IMR-90 (cell line): ENCODE measurements around the gene IFI44L.

Experiments used
- BHLHE40 ChIP-seq: fragments of 150-350 bp; IDR thresholded peaks from 2 replicates; pipeline ENCODE4 v1.6.1; 2016; ENCODE audit warnings: mild to moderate bottlenecking, low read depth, low read length
- CEBPB ChIP-seq: IDR thresholded peaks from 2 replicates; pipeline ENCODE4 v1.6.1; 2012; ENCODE audit warnings: low read depth, low read length, improper control_type of control experiment
- MAFK ChIP-seq: IDR thresholded peaks from 2 replicates; pipeline ENCODE4 v1.6.1; 2012; ENCODE audit warnings: low read depth, low read length, improper control_type of control experiment
- MAZ ChIP-seq: IDR thresholded peaks from 2 replicates; pipeline ENCODE4 v1.6.1; 2012; ENCODE audit warnings: low read depth, mild to moderate bottlenecking, low read length, improper control_type of control experiment, moderate library complexity, borderline replicate concordance
- MXI1 ChIP-seq: IDR thresholded peaks from 2 replicates; pipeline ENCODE4 v1.6.1; 2012; ENCODE audit warnings: low read depth, mild to moderate bottlenecking, low read length, moderate library complexity, borderline replicate concordance
- NFE2L2 ChIP-seq: fragments of 150-350 bp; IDR thresholded peaks from 2 replicates; pipeline ENCODE4 v1.6.1; 2016; ENCODE audit warnings: low read depth, mild to moderate bottlenecking, low read length
- POLR2A ChIP-seq: IDR thresholded peaks from 2 replicates; pipeline ENCODE4 v1.6.1; 2012; ENCODE audit warnings: mild to moderate bottlenecking, low read depth, low read length
- RAD21 ChIP-seq: IDR thresholded peaks from 2 replicates; pipeline ENCODE4 v1.6.1; 2012; ENCODE audit warnings: low read length, improper control_type of control experiment
- RCOR1 ChIP-seq: IDR thresholded peaks from 2 replicates; pipeline ENCODE4 v1.6.1; 2012; ENCODE audit warnings: mild to moderate bottlenecking, low read length, improper control_type of control experiment; ENCODE audit not compliant: insufficient replicate concordance
- RFX5 ChIP-seq: IDR thresholded peaks from 2 replicates; pipeline ENCODE4 v1.8.0; 2012; ENCODE audit warnings: low read depth, mild to moderate bottlenecking, low read length, moderate library complexity
- SMC3 ChIP-seq: fragments of 150-350 bp; IDR thresholded peaks from 2 replicates; pipeline ENCODE4 v1.6.1; 2016; ENCODE audit warnings: low read depth, mild to moderate bottlenecking, antibody characterized with exemption, low read length, moderate library complexity
- TF ChIP-seq, protein P1 (sequence below): conservative IDR thresholded peaks from 2 replicates; pipeline ENCODE4 v1.5.1; 2012; ENCODE audit warnings: mild to moderate bottlenecking, low read depth, low read length, improper control_type of control experiment
- TF ChIP-seq, protein P2 (sequence below): fragments of 150-350 bp; IDR thresholded peaks from 2 replicates; pipeline ENCODE4 v1.6.1; 2017; ENCODE audit warnings: mild to moderate bottlenecking, antibody characterized with exemption, low read length, low read depth
- TF ChIP-seq, protein P3 (sequence below): fragments of 150-350 bp; IDR thresholded peaks from 2 replicates; pipeline ENCODE4 v1.6.1; 2016; ENCODE audit warnings: low read depth, mild to moderate bottlenecking, low read length, moderate library complexity, borderline replicate concordance

DNA sequence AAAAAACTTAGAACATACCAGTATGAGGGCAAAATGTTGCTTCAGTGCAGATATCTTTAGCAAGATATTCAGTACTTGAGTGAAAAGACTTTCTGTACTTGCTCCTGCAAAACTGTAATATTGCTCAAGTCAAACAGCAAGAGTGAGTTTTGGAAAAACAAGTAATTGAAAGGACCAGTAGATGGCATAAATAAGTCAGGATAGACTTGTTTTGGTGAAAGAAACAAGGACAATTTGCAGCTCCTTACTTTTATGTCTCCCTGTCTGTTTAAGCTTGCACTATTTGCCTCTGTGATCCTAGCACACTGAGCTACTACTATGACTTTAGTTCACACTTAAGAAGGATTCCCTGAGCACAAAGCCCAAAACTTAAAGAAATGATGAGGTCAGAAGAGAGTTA, 68.4 kb downstream of the IFI44L start:
- TF ChIP-seq, protein P1, sequence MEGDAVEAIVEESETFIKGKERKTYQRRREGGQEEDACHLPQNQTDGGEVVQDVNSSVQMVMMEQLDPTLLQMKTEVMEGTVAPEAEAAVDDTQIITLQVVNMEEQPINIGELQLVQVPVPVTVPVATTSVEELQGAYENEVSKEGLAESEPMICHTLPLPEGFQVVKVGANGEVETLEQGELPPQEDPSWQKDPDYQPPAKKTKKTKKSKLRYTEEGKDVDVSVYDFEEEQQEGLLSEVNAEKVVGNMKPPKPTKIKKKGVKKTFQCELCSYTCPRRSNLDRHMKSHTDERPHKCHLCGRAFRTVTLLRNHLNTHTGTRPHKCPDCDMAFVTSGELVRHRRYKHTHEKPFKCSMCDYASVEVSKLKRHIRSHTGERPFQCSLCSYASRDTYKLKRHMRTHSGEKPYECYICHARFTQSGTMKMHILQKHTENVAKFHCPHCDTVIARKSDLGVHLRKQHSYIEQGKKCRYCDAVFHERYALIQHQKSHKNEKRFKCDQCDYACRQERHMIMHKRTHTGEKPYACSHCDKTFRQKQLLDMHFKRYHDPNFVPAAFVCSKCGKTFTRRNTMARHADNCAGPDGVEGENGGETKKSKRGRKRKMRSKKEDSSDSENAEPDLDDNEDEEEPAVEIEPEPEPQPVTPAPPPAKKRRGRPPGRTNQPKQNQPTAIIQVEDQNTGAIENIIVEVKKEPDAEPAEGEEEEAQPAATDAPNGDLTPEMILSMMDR, result peak; percentile 49
- TF ChIP-seq POLR2A, result no peak
- TF ChIP-seq BHLHE40, result no peak
- TF ChIP-seq RCOR1, result no peak
- TF ChIP-seq MAFK, result no peak
- TF ChIP-seq RFX5, result no peak
- peak; percentile 54 for TF ChIP-seq RAD21
- TF ChIP-seq NFE2L2, result no peak
- TF ChIP-seq, protein P2, sequence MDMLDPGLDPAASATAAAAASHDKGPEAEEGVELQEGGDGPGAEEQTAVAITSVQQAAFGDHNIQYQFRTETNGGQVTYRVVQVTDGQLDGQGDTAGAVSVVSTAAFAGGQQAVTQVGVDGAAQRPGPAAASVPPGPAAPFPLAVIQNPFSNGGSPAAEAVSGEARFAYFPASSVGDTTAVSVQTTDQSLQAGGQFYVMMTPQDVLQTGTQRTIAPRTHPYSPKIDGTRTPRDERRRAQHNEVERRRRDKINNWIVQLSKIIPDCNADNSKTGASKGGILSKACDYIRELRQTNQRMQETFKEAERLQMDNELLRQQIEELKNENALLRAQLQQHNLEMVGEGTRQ, result no peak
- TF ChIP-seq CEBPB, result peak; percentile 14; the same call in 1 of the 2 replicates
- no peak for TF ChIP-seq MXI1
- TF ChIP-seq, protein P3, sequence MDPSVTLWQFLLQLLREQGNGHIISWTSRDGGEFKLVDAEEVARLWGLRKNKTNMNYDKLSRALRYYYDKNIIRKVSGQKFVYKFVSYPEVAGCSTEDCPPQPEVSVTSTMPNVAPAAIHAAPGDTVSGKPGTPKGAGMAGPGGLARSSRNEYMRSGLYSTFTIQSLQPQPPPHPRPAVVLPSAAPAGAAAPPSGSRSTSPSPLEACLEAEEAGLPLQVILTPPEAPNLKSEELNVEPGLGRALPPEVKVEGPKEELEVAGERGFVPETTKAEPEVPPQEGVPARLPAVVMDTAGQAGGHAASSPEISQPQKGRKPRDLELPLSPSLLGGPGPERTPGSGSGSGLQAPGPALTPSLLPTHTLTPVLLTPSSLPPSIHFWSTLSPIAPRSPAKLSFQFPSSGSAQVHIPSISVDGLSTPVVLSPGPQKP, result no peak
- TF ChIP-seq SMC3, result no peak
- TF ChIP-seq MAZ, result no peak
